NCI-H187 treated with DMSO at 0.1 percent for 48 hours (cell line): ENCODE data around the gene TRPM2.

Experiments used
- DNase-seq: peaks from one replicate; lab custom pipeline; 2025; lab: John Stamatoyannopoulos, UW

TRPM2 gene

GRCh38 chr21:44322621-44323325 is 30.6 kb upstream of the TRPM2 start:
- DNase-seq = no peak

GRCh38 chr21:44323591-44323990 is 29.8 kb upstream of the TRPM2 start:
- DNase-seq = no peak

GRCh38 chr21:44324106-44324853 is 29.1 kb upstream of the TRPM2 start:
- no peak for DNase-seq

GRCh38 chr21:44324854-44325107 is 28.6 kb upstream of the TRPM2 start:
- DNase-seq = no peak

GRCh38 chr21:44325386-44326271 is 27.8 kb upstream of the TRPM2 start:
- no peak for DNase-seq

- no peak for DNase-seq
These were observed 27.2 kb upstream of the TRPM2 start for GRCh38 chr21:44326272-44326647.

GRCh38 chr21:44326716-44327602 is 26.5 kb upstream of the TRPM2 start:
- DNase-seq = no peak

- DNase-seq = no peak
These were observed 25.8 kb upstream of the TRPM2 start for GRCh38 chr21:44327603-44327974.

GRCh38 chr21:44328242-44328895 is 25.1 kb upstream of the TRPM2 start:
- DNase-seq = no peak

- DNase-seq = no peak
These were observed 24.1 kb upstream of the TRPM2 start for GRCh38 chr21:44329086-44329889.

GRCh38 chr21:44329971-44330681 is 23.3 kb upstream of the TRPM2 start:
- no peak for DNase-seq

GRCh38 chr21:44330698-44331097 is 22.7 kb upstream of the TRPM2 start:
- no peak for DNase-seq

GRCh38 chr21:44331209-44331608 is 22.2 kb upstream of the TRPM2 start:
- DNase-seq = no peak

- DNase-seq = no peak
These were observed 21.6 kb upstream of the TRPM2 start for GRCh38 chr21:44331650-44332307.

- DNase-seq = no peak
These were observed 21.0 kb upstream of the TRPM2 start for GRCh38 chr21:44332383-44332782.

GRCh38 chr21:44332965-44333364 is 20.5 kb upstream of the TRPM2 start:
- DNase-seq = no peak

GRCh38 chr21:44333509-44334328 is 19.7 kb upstream of the TRPM2 start:
- DNase-seq = no peak

- no peak for DNase-seq
These were observed 18.9 kb upstream of the TRPM2 start for GRCh38 chr21:44334329-44335030.
